GM10266 (cell line): ENCODE measurements around the gene PRLR.

Experiments used
- DNase-seq: peaks from one replicate; pipeline ENCODE4 v3.0.0; 2012; ENCODE audit errors: extremely low spot score
- CTCF ChIP-seq: IDR thresholded peaks from 2 replicates; pipeline ENCODE4 v1.5.1; 2012; ENCODE audit warnings: mild to moderate bottlenecking, low read depth; ENCODE audit not compliant: control insufficient read depth, insufficient read depth; ENCODE audit errors: missing control alignments

PRLR gene

GRCh38 chr5:35030426-35031100, 199.7 kb downstream of the PRLR start:
- no peak for TF ChIP-seq CTCF
- DNase-seq: no peak

- no peak for DNase-seq
- no peak for TF ChIP-seq CTCF
Observed at GRCh38 chr5:35029333-35029732, 201.0 kb downstream of the PRLR start.

GRCh38 chr5:35026941-35027340, 203.3 kb downstream of the PRLR start:
- TF ChIP-seq CTCF: no peak
- DNase-seq: no peak

- DNase-seq: no peak
- TF ChIP-seq CTCF: no peak
Observed at GRCh38 chr5:35026280-35026840, 203.9 kb downstream of the PRLR start.

GRCh38 chr5:35024911-35025510, 205.3 kb downstream of the PRLR start:
- DNase-seq: no peak

GRCh38 chr5:35023391-35024178, 206.7 kb downstream of the PRLR start:
- no peak for TF ChIP-seq CTCF

More at GRCh38 chr5:35024911-35025510, 205.3 kb downstream of the PRLR start:
- no peak for TF ChIP-seq CTCF

More at GRCh38 chr5:35023391-35024178, 206.7 kb downstream of the PRLR start:
- no peak for DNase-seq
